GM13977 (cell line): ENCODE data around the gene NKD2.
"Not testable (repeated sequence)": the region's sequence is repeated elsewhere in the genome, so short reads cannot be mapped to it uniquely, and the experiment has no call there.

Experiments
- DNase-seq: peaks from one replicate; pipeline ENCODE4 v3.0.0; 2012; ENCODE audit warnings: low spot score
- in situ Hi-C: fragments of 300-500 bp; cut with MboI; formaldehyde crosslinking; loops from one replicate; pipeline ENCODE4 v1.12.0; 2022; ENCODE audit warnings: low sequenced_read_pairs, low pct_unique_long_range_greater_than_20kb, mixed read lengths, inconsistent platforms; ENCODE audit not compliant: unreplicated experiment
- TF ChIP-seq, protein P1 (sequence below): IDR thresholded peaks from 2 replicates; pipeline ENCODE4 v1.5.1; 2012; ENCODE audit warnings: mild to moderate bottlenecking, control low read depth; ENCODE audit not compliant: insufficient read depth; ENCODE audit errors: extremely low read depth, missing control alignments

The NKD2 gene

DNA sequence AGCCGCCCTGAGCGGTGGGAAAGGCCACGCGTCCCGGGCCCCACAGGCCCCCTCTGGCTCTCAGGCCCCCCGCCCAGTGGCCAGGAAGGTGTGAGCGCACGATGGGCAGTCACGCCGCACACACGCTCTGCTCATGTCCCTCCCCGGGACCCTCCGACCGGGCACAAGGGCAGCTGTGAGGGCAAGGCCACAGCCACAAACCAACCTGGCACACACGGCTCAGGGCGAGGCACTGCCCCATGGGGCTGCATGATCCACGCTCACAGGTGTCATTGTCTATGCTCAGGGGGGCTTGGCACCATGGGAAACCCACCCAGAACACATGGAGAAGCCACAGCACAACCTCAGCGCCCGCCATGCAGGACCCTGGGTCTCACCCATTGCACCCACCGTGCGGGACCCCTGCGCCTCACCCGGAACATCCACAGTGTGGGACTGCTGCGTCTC is 52.0 kb downstream of the NKD2 start:
- in situ Hi-C loops, result no loop called here
- TF ChIP-seq, protein P1, sequence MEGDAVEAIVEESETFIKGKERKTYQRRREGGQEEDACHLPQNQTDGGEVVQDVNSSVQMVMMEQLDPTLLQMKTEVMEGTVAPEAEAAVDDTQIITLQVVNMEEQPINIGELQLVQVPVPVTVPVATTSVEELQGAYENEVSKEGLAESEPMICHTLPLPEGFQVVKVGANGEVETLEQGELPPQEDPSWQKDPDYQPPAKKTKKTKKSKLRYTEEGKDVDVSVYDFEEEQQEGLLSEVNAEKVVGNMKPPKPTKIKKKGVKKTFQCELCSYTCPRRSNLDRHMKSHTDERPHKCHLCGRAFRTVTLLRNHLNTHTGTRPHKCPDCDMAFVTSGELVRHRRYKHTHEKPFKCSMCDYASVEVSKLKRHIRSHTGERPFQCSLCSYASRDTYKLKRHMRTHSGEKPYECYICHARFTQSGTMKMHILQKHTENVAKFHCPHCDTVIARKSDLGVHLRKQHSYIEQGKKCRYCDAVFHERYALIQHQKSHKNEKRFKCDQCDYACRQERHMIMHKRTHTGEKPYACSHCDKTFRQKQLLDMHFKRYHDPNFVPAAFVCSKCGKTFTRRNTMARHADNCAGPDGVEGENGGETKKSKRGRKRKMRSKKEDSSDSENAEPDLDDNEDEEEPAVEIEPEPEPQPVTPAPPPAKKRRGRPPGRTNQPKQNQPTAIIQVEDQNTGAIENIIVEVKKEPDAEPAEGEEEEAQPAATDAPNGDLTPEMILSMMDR, result no peak
- DNase-seq, result no peak

DNA sequence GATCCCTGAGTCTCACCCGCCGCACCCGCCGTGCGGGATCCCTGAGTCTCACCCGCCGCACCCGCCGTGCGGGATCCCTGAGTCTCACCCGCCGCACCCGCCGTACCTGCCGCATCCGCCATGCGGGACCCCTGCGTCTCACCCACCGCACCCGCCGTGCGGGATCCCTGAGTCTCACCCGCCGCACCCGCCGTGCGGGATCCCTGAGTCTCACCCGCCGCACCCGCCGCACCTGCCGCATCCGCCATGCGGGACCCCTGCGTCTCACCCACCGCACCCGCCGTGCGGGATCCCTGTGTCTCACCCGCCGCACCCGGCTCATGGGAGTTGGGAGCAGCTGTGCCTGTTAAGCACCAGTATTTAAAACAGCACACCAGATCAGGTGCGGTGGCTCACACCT is 52.7 kb downstream of the NKD2 start:
- DNase-seq, in situ Hi-C loops: not testable (repeated sequence)

DNA sequence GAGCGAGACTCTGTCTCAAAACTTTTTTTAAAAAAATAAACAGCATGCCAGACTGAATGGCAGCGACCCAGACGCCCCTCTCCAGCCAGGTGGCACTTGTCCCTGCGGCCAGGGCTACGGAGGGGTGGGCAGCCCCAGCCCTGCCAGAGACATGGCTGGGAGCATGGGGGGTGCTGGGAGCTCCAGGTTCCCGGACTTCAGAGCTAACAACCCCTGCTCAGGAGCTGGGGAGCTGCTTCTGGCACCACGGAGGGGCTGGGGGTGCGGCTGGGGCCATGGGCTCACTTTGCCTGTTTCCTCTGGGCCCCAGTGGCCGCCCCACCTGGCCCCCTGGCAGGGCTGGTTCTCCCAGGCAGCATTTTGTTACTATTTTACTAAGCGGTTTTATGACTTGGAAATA is 53.3 kb downstream of the NKD2 start:
- DNase-seq, result no peak
- TF ChIP-seq, protein P1, result no peak
- in situ Hi-C loops, result no loop called here

DNA sequence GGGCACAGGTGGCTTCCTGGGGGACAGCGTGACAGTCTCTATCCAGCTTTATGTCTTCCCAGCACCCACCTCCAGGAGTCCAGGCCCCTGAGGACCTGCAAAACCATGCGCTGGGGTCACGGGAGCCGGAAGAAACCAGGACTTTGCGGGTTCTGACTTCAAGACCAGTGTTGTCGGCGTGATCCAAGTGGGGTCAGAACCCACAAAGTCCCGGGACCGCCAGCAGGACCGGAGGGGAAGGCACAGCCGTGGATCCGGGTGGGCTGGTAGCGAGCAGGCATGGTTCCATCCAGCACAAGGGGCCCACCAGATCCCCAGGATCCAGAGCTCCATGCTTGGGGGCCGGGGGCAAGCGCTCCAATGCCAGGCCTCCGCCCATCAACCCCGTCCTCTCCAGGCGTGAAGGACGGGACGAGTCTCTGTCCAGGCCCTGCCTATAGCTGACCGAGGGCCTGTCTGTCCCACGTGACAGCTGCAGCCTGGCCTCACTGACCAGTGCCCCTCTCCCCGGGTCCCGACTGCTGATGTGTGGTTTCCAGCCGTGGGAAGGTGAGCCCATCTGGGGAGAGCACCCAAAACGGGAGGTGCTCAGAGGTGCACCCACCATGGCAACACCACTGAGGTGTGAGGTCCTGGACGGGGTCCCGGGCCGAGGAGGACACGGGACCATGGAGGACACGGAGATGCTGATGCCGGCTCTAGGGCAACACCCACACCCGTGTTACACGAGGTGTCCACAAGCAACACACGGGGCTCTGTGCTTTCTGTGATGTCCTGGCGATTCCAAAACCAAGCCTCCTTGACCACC is 54.4 kb downstream of the NKD2 start:
- in situ Hi-C loops, result no loop called here
- no peak for DNase-seq
- TF ChIP-seq, protein P1, result no peak

DNA sequence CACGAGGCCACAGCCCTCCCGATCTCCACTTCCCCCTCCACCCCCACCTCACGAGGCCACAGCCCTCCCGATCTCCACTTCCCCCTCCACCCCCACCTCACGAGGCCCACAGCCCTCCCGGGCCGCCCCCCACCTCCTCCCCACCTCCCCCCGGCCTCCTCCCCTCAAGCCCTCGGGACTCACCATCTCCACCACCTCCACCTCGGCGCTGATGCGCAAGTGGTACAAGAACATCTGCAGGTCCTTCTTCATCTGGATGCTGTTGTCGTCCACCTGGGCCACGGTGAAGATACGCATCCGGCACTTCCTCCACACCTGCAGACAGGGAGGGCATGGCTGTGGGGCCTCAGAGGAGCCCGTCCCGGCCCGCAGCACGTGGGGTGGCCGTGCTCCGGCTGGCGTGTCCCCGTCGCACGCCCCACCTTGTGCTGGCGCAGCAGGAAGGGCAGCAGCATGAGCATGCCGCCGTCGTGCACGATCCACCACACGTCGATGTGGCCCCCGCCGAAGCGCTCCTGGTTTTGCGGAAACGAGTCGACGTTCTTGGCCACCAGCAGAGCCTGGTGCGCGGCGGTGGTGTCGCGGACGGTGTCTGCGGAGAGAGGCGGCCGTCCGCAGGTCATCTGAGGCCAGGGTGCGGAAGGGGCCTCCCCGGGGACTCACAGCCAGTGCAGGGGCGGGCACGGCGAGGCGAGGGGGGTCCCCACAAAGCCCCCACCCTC is 55.2 kb downstream of the NKD2 start:
- TF ChIP-seq, protein P1, result no peak
- in situ Hi-C loops, result no loop called here

DNA sequence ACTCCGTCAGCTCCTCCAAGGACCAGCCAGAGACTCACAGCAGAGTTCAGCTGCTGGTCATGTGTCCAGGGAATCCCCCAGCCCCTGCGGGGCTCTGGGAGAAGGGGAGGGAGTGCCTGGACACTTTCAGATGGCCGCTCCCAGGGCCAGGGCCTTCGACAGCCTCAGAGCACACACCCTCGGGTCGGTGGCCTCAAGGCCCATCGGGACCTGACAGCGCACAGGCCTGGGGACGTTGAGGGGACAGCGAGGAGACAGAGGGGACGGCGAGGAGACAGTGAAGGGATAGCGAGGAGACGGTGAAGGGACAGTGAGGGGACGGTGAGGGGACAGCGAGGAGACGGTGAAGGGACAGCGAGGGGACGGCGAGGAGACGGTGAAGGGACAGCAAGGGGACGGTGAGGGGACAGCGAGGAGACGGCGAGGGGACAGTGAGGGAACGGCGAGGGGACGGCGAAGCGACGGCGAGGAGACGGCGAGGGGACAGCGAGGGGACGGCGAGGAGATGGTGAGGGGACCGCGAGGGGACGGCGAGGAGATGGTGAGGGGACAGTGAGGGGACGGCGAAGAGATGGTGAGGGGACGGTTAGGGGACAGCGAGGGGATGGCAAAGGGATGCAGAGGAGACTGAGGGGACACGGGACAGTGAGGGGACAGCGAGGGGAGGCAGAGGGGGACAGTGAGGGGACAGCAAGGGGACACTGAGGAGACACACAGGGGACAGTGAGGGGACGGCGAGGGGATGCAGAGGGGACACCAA is 56.0 kb downstream of the NKD2 start:
- TF ChIP-seq, protein P1, result no peak
- DNase-seq, result no peak
- in situ Hi-C loops, result no loop called here

More for the DNA sequence above, 55.2 kb downstream of the NKD2 start:
- DNase-seq, result no peak
